ENCODE measurements around the gene TXNDC17.
"Not testable (repeated sequence)": the region's sequence is repeated elsewhere in the genome, so short reads cannot be mapped to it uniquely, and the experiment has no call there.

The TXNDC17 gene

GRCh38 chr17:6661464-6661848 lies 20.6 kb downstream of the TXNDC17 start:
- no peak for DNase-seq (ENCODE audit: low spot score)

- not testable (repeated sequence) for DNase-seq (ENCODE audit: low spot score)
Measured at GRCh38 chr17:6663200-6663599, 22.3 kb downstream of the TXNDC17 start.

DNA sequence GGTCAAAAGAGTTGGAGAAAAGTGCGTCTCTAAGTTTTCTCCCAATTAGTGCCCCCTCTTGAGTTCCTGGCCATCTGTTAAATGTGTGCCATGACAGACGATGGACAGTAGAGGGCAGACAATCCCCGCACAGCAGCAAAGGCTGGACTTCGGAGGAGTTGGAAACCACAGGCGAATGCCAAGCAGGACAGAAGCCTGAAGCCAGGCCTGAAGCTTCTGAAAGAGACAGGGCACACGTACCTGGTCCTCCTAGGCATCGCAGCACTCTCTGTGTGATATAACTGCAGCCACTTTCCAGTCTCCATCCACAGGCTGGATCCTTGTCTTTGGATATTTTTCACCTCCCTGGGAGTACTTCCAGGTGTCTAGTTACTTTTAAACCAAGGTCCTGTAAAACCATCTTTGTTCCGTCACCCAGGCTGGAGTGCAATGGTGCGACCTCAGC lies 25.2 kb downstream of the TXNDC17 start:
- peak; percentile 88 for DNase-seq (ENCODE audit: low spot score)

- DNase-seq (ENCODE audit: low spot score) = no peak
Measured at GRCh38 chr17:6666557-6666956, 25.7 kb downstream of the TXNDC17 start.

DNA sequence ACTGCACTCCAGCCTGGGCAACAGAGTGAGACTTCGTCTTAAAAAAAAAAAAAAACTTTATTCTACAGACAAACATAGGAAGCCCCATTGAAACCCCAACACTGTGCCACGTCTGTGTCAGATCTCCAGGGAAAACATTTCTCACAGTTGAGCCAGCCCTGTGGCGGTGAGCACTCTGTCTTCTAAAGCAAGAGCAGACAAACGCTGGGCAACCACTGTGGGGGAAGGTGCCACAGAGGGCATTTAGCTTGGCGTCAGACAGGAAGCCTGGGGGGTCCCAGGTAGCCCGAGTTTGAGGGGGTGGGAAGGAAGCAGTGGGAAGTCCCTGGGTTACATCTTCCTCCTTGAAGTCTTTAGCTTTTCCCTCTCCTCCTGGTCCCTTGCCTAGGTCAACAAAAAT lies 26.7 kb downstream of the TXNDC17 start:
- no peak for DNase-seq (ENCODE audit: low spot score)

- DNase-seq (ENCODE audit: low spot score) = no peak
Measured at GRCh38 chr17:6668219-6668618, 27.4 kb downstream of the TXNDC17 start.

DNA sequence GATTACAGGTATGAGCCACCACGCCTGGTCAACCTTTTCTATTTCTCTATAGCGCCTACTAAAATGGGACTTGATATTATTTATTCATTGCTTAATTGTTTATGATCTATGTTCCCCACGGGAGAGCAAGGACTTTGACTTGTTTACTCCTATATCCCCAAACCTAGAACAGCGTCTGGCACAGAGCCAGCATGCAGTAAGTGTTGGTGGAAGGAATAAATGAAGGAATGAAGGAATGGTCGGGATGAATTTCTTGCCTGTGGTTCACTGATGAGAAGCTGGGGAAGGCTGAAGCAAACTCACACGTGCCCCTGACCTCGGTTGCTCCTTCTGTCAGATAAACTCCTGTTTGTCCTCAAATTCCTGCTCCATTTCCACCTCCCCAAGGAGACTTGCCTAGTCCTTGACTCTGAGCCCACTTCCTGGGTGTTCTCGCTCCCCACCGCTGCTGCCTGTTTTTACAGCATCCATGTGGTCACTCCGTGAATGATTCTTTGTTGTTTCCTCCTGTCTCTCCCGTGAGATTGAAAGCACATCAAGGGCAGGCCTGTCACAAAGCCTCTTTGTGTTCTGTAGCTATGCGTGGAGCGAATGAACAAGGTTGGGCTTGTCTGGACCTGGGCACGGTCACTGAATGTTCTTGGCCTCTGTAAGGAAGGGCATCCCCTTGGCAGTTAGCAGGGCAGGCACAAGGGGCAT lies 28.0 kb downstream of the TXNDC17 start:
- no peak for DNase-seq (ENCODE audit: low spot score)

DNA sequence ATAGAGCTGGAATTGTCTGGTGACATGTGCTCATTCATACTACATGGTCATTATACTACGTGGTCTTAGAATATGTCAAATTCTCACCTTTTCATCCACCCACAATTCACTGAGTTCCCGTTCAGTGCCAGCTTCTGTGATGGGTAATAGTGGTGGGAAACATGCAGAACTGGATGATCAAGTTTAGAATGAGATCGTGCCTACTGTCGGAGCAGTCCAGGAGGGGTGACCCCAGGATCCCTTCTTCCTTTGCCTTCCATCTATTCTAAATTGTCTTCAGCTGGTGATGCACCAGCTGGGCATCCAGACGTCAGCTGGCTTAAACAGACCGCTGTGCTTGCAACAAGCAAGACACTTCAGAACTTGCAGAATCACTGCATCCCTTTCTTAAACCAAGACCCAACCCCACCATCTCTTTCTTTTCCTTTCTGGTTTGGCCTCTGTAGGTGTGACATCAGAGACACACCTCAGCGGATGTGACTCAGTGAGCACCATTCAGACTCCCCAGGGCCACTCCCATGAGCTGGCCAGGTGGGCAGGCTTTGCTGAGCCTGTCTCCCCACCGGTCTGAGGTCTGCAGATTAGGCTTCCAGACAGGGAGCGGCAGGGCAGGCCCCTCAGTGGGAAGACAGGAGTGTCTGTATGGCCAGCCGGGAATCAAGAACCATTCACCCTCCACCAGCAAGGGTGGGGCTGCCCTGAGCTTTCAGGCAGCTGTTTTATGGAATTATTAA lies 28.8 kb downstream of the TXNDC17 start:
- no peak for DNase-seq (ENCODE audit: low spot score)

DNA sequence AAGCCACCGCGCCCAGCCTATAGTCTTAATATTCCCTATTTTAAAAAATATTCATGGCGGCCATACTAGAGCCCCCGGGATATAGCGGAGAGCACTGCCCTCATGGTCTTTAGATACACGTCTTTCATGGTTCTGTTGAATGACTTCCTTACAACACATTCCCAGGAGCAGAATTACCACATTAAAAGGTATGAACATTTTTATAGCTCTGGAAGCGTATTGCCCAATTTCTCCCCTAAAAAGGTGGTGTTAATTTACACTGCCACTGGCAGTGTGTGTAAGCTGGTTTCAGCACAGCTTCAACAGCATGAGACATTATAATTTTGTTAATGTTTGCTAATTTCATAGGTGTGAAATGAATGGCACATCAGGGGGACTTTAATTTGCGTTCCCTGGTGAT lies 29.7 kb downstream of the TXNDC17 start:
- no peak for DNase-seq (ENCODE audit: low spot score)

DNA sequence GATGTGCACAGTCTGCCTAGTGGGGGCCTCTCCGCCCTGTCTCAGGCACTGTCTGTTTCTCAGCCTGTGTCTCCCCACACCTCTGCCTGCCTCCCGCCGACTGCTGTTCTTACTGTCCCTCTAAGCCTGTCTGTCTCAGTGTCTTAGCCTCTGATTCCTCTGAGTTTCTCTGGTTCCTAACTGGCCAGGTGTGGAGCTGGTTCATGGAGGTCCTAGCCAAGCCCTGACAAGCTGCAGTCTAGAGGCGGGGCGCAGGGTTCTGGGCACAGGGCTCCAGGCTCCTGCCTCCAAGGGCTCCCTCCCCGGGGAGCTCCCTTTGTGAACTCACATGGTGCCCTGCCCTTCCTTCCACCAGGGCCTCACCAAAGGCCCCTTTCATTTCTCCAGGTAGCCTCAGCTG lies 30.1 kb downstream of the TXNDC17 start:
- DNase-seq (ENCODE audit: low spot score) = no peak

- no peak for DNase-seq (ENCODE audit: low spot score)
Measured at GRCh38 chr17:6671431-6671830, 30.6 kb downstream of the TXNDC17 start.

- no peak for DNase-seq (ENCODE audit: low spot score)
Measured at GRCh38 chr17:6674586-6674985, 33.7 kb downstream of the TXNDC17 start.

- DNase-seq (ENCODE audit: low spot score) = no peak
Measured at GRCh38 chr17:6675201-6675825, 34.5 kb downstream of the TXNDC17 start.

DNA sequence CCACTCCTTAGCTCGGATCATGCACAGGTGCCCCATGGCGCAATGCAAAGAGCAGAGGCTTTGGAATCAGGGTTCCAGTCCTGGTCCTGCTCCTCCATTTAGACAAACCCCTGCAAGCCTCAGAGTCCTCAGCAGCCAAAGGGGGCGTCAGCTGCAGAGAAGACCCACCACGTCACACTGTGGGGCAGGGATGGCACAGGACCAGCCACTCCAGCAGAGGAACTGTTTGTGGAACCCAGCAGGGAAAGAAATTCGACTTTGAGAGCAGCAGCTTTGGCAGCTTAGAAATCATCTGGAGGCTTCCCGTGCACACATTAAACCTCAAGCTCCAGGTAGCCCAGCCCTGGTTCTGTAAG lies 35.9 kb downstream of the TXNDC17 start:
- DNase-seq (ENCODE audit: low spot score) = no peak

DNA sequence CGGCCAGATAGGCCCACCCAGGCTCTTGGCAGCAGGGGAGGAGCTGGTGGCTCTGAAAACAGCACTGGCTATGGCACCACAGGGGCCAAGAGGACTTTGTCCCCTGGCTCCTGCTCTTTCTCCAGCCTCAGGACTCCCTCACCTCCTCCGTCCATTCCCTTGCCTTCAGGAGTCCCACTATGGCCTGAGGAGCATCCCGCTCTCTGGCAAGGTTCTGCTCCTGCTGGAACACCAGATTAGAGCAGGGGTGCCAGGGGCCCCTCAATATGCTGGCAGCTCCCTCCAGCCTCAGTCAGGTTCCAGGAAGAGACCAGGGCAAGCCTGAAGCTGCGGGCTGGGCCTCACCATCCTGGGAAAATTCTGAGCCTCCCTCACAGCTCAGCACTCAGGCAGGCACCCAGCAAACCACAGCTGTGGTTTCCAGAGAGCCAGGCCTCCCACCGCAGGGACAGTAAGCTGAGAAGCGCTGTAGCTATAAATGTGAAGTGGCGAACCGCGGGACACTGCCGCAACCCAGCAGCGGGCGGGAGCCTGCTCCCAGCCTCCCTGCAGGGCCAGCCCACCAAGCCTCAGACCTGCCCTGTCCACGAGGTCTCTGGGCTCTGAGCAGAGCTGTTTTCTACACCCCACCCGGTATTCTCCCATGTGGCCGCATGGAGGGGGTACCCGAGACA lies 36.4 kb downstream of the TXNDC17 start:
- no peak for DNase-seq (ENCODE audit: low spot score)

DNA sequence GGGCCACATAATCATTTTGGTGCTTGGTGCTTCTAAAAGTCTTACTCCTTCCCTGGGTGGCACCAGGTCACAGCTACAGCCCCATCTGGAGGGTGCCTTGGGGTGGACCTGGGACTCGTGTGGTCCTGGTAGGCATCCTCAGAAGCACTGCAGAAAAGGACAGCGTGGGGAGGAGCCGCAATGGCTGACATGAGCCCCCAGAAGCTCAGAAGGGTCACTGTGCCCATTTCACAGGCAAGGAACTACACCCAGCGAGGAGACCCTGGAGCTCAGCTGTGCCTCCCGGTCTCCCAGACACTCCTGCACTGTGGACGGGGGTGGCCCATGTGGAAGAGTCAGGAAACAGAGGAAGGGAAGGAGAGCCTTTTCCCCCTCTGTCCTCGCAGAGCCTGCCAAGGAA lies 37.1 kb downstream of the TXNDC17 start:
- no peak for DNase-seq (ENCODE audit: low spot score)

DNA sequence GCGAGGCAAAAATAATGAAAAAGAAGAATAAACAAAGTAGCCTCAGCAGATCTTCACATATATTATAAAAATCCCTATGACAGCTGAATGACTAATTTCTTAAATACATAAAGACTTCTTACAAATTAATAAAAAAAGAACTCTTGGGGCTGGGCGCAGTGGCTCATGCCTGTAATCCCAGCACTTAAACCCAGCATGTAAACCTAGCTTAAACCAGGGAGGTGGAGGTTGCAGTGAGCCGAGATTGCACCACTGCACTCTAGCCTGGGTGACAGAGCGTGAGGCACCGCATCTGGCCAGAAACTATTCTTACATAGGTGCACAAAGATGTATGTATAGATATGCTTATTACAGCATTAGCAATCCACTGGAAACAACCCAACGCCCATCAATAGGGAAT lies 38.4 kb downstream of the TXNDC17 start:
- DNase-seq (ENCODE audit: low spot score) = no peak

- DNase-seq (ENCODE audit: low spot score) = no peak
Measured at GRCh38 chr17:6681176-6681575, 40.3 kb downstream of the TXNDC17 start.

- DNase-seq (ENCODE audit: low spot score) = no peak
Measured at GRCh38 chr17:6681671-6682070, 40.8 kb downstream of the TXNDC17 start.

DNA sequence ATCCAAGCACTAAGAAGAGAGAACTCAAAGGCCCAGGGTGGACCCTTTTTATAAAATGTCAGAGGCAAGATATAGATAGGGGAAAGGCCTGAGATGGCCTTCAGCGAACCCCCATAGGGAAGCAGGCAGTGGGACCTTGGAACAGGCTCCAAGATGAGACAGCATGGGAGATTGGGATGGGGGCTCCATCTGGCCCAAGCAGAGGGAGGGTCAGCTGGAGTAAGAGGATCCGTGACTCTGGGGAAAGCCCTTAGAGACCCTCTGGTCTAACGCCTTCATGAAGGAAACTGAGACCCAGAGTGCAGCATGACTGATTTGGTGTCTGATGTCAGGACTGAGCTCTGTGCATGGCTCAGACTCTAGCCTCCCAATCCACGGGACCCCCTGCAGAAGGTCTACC lies 41.5 kb downstream of the TXNDC17 start:
- DNase-seq (ENCODE audit: low spot score) = no peak

DNA sequence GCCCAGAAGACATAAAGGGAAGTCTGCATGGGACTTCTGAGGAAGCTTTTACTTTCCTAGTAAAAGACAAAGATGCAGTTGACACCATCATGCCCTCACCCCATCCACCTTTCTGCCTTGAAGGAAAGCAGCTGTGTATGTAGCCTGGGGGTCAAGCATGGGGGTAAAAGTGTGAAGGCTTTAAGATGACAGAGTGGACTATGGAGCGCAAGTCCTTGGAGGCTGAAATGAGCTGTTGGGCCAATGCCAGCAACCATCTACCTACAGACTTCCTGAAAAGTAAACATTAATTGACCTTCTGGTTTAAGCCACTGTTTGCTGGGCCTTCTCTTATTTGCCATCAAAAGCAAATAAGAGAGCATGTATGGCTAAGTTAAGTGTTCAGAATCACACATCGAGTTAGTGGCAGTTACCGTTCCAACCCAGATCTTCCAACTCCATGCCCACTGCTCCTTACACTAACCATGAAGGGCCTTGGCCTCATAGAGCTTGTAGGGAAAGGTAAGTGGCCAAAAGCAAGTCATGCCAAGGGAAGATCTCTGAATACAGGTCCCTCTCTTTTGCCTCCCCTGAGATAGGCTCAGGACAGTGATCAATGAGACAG lies 42.3 kb downstream of the TXNDC17 start:
- no peak for DNase-seq (ENCODE audit: low spot score)

- DNase-seq (ENCODE audit: low spot score) = no peak
Measured at GRCh38 chr17:6683730-6684459, 43.0 kb downstream of the TXNDC17 start.
